HepG2 (cell line): ENCODE data around the gene GLTPD2. TPM values are rescaled to one million over a fixed set of nuclear protein-coding genes. Genes with fewer than 3 reads are reported as not detected.

Source experiments
- AKNA ChIP-seq: sonication (generic); formaldehyde crosslinking; IDR thresholded peaks from 2 replicates; pipeline ENCODE4 v1.4.0; 2020; ENCODE audit warnings: missing genetic modification reagents, borderline replicate concordance
- KLF11 ChIP-seq: IDR thresholded peaks from 2 replicates; pipeline ENCODE4 v1.6.1; 2016; ENCODE audit warnings: missing compliant biosample characterization
- NFIC ChIP-seq: IDR thresholded peaks from 2 replicates; pipeline ENCODE4 v1.6.1; 2012; ENCODE audit warnings: mild to moderate bottlenecking, low read length, inconsistent platforms
- NRL ChIP-seq: sonication (generic); formaldehyde crosslinking; IDR thresholded peaks from 2 replicates; pipeline ENCODE4 v1.5.0; 2020; ENCODE audit warnings: missing genetic modification reagents, mild to moderate bottlenecking, moderate library complexity, borderline replicate concordance
- PCBP1 ChIP-seq: fragments of 200-400 bp; formaldehyde crosslinking; IDR thresholded peaks from 2 replicates; pipeline ENCODE4 v1.6.1; 2017; ENCODE audit warnings: mild to moderate bottlenecking, low read depth, low read length, borderline replicate concordance
- RCOR2 ChIP-seq: IDR thresholded peaks from 2 replicates; pipeline ENCODE4 v1.6.1; 2016; ENCODE audit warnings: missing biosample characterization, missing genetic modification reagents
- THAP7 ChIP-seq: sonication (generic); formaldehyde crosslinking; IDR thresholded peaks from 2 replicates; pipeline ENCODE4 v1.8.1; 2023; ENCODE audit warnings: mild to moderate bottlenecking, missing genetic modification reagents
- ZBTB7B ChIP-seq: sonication (generic); formaldehyde crosslinking; IDR thresholded peaks from 2 replicates; pipeline ENCODE4 v1.4.0; 2020; ENCODE audit warnings: missing genetic modification reagents
- ZNF253 ChIP-seq: sonication (generic); formaldehyde crosslinking; IDR thresholded peaks from 2 replicates; pipeline ENCODE4 v1.8.0; 2022; ENCODE audit warnings: mild to moderate bottlenecking, missing genetic modification reagents, borderline replicate concordance
- ZNF543 ChIP-seq: sonication (generic); formaldehyde crosslinking; IDR thresholded peaks from 2 replicates; pipeline ENCODE4 v1.4.0; 2020; ENCODE audit warnings: mild to moderate bottlenecking, missing genetic modification reagents
- ZNF691 ChIP-seq: sonication (generic); formaldehyde crosslinking; IDR thresholded peaks from 2 replicates; pipeline ENCODE4 v1.4.0; 2020; ENCODE audit warnings: missing genetic modification reagents, low read depth, mild to moderate bottlenecking, borderline replicate concordance
- ZNF75D ChIP-seq: sonication (generic); formaldehyde crosslinking; IDR thresholded peaks from 2 replicates; pipeline ENCODE4 v1.8.1; 2023; ENCODE audit warnings: missing genetic modification reagents, mild to moderate bottlenecking, borderline replicate concordance
- ZNF792 ChIP-seq: IDR thresholded peaks from 2 replicates; pipeline ENCODE4 v1.6.1; 2016
- polyA plus RNA-seq, 8 experiments: library from polyadenylated mRNA; depleted of rRNA in 3 of 8; stranded (reverse) in 7 of 8; unstranded in 1 of 8; fragments of >200 nt; fragmentation: Illumina TruSeq in 4 of 8; extraction: Trizol in 4 of 8; gene quantifications; 2 replicates each; pipeline versions ENCODE4 v1.2.1 to v1.2.3, GENCODE V29; 2011 to 2016; ENCODE audit warnings: low read depth in 4 of 8, missing spikeins in 1 of 8, mixed read lengths in 1 of 8; ENCODE audit not compliant: insufficient read depth in 1 of 8
- total RNA-seq, 5 experiments: library from RNA; depleted of rRNA; stranded (reverse); fragments of >200 nt; fragmentation: Illumina TruSeq; extraction: Trizol; gene quantifications; 2 replicates each; pipeline ENCODE4 v1.2.3, GENCODE V29; 2016; ENCODE audit warnings: low read depth in 1 of 5
- TF ChIP-seq, protein P1 (sequence below): IDR thresholded peaks from 2 replicates; pipeline ENCODE4 v1.6.1; 2016; ENCODE audit warnings: low read depth
- TF ChIP-seq, protein P2 (sequence below): sonication (generic); formaldehyde crosslinking; IDR thresholded peaks from 2 replicates; pipeline ENCODE4 v1.5.1; 2020; ENCODE audit warnings: mild to moderate bottlenecking, moderate library complexity, missing genetic modification reagents

Gene GLTPD2
- total and polyA plus RNA-seq, 2 of the 13 experiments (the other 11 are each of a cell fraction or from before 2014, with no cell fraction given) = 7.5 to 12.9 TPM

DNA sequence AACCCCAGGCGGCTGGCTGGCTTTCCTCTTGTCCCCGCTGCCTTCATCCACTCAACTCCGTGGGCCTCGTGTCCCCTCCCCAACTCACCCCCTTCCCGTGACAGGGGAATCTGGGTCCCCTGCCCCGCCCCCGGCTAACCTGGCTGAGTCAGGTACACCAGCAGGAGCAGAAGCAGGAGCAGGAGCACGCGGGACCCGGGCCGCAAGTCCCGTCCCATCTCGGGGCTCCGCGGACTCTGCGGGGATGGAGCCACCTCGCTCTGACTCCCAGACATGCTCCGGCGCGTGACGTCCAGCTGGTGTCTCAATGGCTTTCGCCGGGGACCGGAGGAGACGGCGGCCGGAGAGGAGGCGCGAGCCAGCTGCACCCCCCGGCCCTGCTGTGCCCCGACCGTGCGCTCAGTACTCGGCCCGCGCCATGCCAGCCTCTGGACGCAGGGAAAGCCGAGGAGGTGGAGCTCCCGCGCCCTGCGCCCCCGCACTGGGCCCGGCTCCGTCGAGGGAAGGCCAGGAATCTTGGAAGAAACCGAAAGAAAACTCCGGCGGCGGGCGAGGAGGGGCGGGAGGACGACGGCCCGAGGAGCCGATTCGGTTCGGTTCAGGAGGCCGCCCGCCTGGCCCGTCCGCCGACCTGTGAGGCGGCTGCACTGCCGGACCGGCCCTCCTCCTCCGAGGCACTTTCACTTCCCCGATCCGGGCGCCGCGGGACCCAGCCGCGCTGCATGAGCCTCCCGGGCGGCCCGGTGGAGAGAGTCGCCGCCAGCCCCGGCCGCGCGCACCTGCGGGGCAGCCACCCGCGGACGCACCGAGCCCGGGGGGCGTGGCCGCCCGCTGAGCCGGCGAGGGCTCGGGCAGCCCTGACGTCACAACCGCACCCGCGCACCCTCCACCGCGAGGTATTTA is 49.4 kb upstream of the GLTPD2 start, which contains the start of the genes CXCL16 and ZMYND15 (continued):
- TF ChIP-seq, protein P1, sequence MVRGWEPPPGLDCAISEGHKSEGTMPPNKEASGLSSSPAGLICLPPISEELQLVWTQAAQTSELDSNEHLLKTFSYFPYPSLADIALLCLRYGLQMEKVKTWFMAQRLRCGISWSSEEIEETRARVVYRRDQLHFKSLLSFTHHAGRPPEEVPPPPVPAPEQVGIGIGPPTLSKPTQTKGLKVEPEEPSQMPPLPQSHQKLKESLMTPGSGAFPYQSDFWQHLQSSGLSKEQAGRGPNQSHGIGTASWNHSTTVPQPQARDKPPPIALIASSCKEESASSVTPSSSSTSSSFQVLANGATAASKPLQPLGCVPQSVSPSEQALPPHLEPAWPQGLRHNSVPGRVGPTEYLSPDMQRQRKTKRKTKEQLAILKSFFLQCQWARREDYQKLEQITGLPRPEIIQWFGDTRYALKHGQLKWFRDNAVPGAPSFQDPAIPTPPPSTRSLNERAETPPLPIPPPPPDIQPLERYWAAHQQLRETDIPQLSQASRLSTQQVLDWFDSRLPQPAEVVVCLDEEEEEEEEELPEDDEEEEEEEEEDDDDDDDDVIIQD (CRISPR knock-in tag) = no peak
- TF ChIP-seq PCBP1 (no peak), ZNF543 (CRISPR knock-in tag) (peak; percentile 88), NRL (CRISPR knock-in tag) (0 out of 2 replicates have a peak, but pooled peaks have one; percentile 26), ZNF792 (no peak), ZNF691 (CRISPR knock-in tag) (peak; percentile 68), KLF11 (CRISPR knock-in tag) (no peak), ZNF253 (CRISPR knock-in tag) (no peak), ZBTB7B (no peak), ZNF75D (CRISPR knock-in tag) (no peak), AKNA (CRISPR knock-in tag) (no peak), RCOR2 (CRISPR knock-in tag) (no peak), THAP7 (CRISPR knock-in tag) (0 out of 2 replicates have a peak, but pooled peaks have one; percentile 4), NFIC (no peak)
- TF ChIP-seq, protein P2, sequence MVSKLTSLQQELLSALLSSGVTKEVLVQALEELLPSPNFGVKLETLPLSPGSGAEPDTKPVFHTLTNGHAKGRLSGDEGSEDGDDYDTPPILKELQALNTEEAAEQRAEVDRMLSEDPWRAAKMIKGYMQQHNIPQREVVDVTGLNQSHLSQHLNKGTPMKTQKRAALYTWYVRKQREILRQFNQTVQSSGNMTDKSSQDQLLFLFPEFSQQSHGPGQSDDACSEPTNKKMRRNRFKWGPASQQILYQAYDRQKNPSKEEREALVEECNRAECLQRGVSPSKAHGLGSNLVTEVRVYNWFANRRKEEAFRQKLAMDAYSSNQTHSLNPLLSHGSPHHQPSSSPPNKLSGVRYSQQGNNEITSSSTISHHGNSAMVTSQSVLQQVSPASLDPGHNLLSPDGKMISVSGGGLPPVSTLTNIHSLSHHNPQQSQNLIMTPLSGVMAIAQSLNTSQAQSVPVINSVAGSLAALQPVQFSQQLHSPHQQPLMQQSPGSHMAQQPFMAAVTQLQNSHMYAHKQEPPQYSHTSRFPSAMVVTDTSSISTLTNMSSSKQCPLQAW (CRISPR knock-in tag) = 0 out of 2 replicates have a peak, but pooled peaks have one; percentile 49
